ENCODE data around the gene MTRFR.

The MTRFR gene

DNA sequence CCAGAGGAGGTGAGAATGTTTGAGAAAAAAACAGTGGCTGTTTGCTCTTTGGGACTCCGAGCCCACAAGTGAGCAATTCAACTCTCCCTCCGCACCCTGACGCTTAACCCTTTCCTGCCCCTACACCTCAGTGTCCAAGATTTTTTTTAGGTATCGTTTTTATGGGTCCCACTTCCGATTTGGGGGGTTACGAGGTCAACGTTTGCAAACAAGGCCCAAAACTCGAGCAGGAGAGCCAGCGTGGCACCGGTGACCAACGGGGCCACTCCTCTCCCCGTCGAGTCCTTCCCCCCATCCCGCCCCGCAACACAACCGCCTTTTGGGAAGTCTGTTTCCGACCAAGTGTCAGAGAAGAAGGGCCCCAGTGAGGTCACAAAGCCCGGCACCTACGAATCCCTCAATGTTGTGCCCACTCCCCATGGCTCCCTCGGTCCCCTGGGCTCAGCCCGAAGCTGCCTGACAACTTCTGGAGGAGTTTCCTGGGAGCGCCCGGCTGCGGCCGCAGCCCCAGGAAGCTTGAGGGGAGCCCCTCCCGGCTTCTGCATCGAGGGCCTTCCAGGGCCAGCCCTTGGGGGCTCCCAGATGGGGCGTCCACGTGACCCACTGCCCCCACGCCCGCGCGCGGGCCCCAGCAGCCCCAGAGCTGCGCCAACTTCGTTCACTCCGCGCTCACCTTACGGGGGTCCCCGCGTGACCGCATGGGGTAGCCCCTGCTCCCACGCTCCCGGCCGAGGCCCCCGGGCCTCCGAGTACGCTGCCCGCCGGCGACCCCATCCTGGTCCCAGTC lies 37.2 kb downstream of the MTRFR start:
- DNase-seq (ENCODE audit: low read depth), result no peak

DNA sequence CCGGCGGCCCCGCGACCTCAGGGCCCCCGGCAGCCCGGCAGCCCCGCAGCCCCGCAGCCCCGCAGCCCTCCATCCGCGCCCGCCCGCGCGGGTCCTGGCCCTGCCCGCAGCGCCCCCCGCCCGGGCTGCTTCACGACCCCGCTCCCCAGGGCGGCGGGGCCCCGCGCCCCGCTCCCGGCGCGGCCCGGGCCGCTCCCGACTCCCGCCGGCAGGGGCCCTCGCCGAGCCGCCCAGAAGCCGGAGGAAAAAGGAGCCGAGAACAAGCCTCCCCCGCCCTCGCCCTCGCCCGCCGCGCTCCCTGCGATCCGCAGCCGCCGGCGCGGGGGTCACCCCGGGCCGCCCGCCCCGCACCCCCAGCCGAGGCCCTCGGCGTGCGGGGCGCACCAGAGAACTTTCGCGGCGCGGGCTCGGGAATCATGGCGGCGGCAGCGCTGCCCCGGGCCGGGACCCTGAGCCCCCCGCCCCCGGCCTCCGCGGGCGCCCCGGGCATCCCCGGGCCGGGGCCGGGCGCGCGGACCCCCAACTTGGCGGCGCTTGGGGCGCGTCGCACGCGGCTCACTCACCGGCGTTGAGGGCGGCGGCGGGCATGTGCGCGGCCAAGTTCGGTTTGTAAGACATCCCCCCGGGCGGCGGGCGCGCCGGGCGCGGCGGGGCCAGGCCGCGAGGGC lies 37.9 kb downstream of the MTRFR start:
- no peak for DNase-seq (ENCODE audit: low read depth)

DNA sequence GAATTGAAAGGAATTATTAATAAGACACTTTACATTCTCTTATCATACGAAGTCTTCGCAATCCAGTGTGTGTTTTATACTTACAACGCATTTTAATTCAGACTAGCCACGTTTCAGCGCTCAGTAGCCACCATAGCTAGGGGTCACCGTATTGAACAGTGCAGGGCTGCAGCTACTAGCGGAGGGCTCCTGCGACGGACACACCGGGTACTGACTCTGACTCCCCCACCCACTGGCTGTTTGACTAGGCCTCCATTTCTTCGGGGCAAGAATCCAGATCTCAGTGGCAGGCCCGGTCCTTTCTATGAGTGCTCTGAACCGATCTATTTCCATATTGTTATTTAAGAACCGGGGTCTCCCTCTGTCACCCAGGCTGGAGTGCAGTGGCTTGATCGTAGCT lies 39.9 kb downstream of the MTRFR start:
- no peak for DNase-seq (ENCODE audit: low read depth)

DNA sequence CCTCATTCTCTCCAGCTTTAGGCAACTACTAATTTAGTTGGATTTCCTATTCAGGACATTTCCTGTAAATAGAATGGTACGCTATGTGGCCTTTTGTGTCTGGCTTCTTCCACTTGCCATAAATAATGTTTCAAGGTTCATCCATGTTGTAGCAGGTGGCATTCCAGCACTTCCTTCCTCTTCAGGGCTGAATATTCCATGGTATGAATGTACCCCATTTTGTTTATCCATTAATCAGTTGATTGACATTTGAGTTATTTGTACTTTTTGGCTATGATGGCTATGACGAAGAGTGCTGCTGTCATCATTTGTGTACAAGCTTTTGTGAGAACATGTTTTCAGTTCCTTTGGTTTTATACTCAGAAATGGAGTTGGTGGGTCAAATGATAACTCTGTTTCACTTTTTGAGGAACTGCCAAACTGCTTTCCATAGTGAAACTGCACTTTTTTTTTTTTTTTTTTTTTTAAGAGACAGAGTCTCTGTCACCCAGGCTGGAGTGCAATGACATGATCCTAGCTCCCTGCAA lies 44.9 kb downstream of the MTRFR start:
- no peak for DNase-seq (ENCODE audit: low read depth)

DNA sequence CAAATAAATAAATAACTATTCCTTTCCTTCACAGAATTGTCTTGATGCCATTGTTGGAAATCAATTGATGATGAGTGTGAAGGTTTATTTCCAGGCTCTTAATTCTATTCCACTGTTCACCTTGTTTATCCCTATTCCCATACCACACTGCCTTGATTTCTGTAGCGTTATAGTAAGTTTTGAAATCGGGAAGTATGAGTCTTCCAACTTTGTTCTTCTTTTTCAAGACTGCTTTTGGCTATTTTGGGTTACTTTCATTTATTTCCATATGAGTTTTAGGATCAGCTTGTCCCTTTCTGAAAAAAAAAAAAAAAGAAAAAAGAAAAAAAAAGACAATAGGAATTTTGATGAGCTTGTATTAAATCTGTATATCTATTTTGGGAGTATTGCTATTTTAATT lies 47.7 kb downstream of the MTRFR start:
- no peak for DNase-seq (ENCODE audit: low read depth)

DNA sequence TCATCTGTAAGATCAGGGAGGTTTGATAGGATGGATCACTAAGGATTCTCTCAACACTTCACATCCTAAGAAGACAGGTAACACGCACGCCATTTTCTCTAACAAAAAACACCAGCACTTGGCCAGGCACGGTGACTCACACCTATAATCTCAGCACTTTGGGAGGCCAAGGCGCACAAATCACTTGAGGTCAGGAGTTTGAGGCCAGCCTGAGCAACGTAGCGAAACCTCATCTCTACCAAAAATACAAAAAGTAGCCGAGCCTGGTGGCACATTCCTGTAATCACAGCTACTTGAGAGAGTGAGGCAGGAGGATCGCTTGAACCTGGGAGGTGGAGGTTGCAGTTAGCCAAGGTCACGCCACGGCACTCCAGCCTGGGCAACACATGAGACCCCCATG lies 48.9 kb downstream of the MTRFR start:
- DNase-seq (ENCODE audit: low read depth), result no peak

DNA sequence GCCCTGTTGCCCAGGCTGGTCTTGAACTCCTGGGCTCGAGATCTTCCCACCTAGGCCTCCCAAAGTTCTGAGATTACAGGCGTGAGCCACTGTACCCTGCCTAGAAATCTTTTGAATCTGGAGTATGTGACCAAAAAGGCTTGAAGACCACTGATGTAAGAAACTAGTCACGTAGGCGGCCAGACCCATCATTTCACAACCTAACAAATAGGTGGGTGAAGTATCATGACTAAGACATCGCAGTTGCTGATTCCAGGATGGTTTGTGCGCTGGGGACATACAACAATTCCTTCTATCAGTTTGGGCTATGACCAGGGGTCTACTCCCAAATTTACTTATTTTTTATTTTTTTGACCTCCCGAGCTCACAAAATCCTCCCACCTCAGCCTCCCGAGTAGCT lies 50.2 kb downstream of the MTRFR start:
- DNase-seq (ENCODE audit: low read depth), result no peak

DNA sequence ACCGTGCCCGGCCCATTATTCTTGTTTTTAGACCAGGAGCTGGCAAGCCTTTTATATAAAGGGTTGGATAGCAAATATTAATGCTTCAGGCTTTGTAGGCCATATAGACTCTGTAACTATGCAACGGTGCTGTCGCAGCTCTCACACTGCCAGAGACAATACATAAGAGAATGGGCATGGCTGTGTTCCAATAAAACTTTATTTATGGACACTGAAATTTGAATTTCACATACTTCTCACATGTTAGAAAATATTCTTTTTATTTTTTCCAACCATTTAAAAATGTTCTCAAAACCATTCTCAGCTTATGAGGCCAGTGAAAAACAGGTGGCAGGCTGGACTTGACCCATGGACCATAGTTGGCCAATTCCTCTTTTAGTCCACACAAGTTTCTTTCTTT lies 51.4 kb downstream of the MTRFR start:
- no peak for DNase-seq (ENCODE audit: low read depth)

DNA sequence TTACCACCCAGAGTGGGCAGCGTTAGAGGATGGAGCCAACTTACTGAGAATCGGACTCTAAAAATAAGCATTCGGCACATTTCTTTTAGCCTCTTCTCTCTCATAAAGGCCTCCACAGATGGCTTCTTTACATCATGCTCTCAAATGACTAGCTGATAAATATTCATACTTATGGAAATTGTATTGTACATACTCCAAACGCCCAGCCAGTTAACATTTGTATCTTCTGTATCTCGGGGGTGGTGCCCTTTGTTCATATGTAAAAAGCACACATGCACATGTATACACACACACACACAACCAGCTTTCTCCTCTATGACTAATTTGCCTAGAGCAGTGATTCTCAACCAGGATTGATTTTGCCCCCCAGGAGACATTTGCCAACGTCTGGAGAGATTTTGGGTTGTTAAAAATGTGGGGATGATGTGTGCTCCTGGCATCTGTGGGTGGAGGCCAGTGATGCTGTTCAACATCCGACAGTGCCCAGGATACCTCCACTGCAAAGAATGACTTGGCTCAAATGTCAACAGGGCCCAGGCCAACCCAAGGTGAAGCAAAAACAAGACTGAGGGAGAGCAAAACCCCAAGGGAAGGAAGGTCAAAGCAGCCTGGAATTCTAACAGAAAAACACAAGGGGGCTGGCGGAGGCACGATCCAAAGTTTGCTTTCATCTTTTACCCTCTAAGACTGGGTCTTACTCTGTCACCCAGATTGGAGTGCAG lies 53.6 kb downstream of the MTRFR start:
- DNase-seq (ENCODE audit: low read depth), result no peak

DNA sequence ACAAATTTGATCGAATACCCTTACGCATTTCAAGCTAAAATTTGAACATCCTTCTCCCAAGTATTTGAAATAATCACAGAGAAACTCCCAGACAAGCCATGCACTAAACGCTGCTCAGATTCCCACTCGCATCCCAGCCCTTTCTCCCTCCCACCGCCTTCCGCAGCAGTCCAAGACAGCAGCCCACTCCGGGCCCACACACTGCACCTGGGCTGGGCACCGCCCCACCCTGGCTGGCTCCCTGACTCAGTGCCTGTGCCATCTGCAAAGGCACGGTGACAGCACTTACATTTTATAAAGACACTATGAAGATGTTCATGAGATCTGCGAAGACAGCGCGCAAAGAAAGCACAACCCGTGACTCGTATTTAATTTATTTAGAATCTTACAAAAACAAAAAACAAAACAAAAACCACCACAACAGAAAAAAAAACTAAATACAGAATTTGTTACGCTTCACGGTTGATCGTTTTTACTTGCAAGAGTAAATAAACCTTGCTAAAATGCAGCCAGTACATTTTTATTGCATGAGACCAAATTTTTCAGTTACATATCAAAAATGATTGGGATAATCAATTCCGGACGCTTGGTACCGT lies 55.6 kb downstream of the MTRFR start:
- DNase-seq (ENCODE audit: low read depth), result no peak

DNA sequence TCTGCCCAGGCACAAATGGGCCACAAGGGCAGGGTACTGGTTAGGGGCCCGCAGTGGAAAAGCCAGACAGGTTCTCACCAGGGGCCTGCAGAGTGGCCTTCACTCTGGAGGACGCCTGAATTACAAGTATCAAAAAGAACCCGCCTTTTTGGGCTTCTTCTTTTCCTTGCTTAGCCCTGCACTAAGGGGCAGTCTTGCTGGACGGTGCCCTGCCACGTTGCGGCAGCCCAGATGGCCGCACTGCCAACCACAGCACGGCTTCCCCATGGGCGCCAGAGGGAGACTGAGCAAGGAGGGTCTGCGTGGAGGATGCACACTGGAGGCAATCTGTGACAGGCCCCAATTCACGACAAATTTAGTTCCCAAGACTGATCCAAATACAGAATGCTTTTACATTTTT lies 56.7 kb downstream of the MTRFR start:
- DNase-seq (ENCODE audit: low read depth), result no peak

DNA sequence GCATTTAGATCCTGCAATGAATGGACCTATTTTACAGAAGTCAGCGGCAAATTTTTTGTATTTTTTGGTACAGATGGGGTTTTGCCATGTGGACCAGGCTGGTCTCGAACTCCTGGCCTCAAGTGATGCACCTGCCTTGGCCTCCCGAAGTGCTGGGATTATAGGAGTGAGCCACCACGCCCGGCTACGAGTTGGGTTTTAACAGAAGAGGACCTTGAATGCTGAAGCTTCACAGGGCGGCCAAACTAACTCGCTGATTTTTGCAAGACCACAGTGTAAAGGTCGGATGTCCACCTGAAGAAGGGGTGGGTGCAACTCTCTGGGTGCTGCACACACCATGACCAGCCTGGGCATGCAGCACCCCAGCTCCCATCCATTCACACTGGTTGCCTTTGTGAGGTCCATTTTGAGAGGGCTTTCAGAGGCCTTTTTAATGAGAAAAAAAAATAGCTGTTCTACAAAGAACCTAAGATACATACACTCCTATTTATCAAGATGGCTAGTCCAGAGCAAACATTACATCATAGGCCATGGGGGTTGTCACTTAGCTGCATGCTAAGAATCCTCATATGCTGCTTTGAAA lies 60.0 kb downstream of the MTRFR start:
- no peak for DNase-seq (ENCODE audit: low read depth)

DNA sequence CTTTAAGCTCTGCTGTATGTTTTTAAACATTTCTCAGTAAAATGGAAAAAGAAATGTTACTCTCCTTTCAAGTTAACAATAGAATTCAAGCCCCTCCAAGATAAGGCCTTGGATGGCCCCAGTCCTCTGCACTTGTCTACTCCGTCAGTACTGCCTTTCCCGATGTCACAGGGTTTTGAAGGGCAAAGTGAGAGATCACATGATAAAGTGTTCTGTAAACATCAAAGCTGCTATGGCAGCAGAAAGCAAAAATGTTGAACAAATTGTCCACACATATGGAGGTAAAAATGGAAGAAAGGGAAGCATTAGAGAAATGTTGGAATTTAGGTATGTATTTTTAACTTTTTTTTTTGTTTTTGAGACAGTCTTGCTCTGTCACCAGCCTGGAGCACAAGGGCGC lies 71.9 kb downstream of the MTRFR start:
- DNase-seq (ENCODE audit: low read depth), result no peak

DNA sequence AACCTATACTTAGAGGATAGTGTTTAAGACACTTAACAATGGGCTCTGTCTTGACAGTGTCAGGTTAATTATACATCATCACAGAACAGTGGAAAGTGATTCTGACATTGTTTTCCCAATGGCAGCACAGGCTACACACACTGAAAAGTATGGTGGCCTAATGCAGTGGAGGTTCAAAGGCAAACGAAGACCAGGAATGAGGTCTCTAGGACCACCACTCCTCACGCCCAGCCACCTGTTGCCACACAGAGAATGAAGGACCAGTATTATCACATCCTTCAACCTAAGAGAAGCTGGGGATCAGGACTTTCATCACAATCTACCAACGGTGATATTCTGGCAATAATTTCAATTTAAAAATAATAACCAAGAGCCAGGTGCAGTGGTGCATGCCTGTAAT lies 73.0 kb downstream of the MTRFR start:
- no peak for DNase-seq (ENCODE audit: low read depth)
